A549 treated with Hydrocortisone at 1 μM for 4 hours (cell line): ENCODE data around the gene SBF1. TPM values are rescaled to one million over a fixed set of nuclear protein-coding genes. Genes with fewer than 3 reads are reported as not detected.

Source experiments
- total RNA-seq: library from RNA; stranded (reverse); fragments of 200-300 nt; extraction: Qiagen RNA extraction; gene quantifications from 5 replicates; pipeline ENCODE4 v1.2.3, GENCODE V29; 2022

Gene SBF1
- 20.3 to 24.9 TPM (median 22.4 TPM) in 5 replicates for total RNA-seq

GRCh38 chr22:50474710-50475651 lies at the start of gene SBF1:
TSS of gene SBF1 (minus strand) at chr22:50475035. CDS start at chr22:50474840, 195 bp downstream.

GRCh38 chr22:50507991-50508884 lies 33.4 kb upstream of the SBF1 start, which contains the start of gene NCAPH2:
TSS of gene NCAPH2 (plus strand) at chr22:50508224. CDS start at chr22:50508338, 114 bp downstream.

GRCh38 chr22:50507421-50507990 lies 32.7 kb upstream of the SBF1 start, which contains the start of gene LMF2:
TSS of gene LMF2 (minus strand) at chr22:50507702. CDS start at chr22:50507675, 27 bp downstream.

GRCh38 chr22:50486561-50487289 lies 11.9 kb upstream of the SBF1 start, which contains the start of gene MIOX:
TSS of gene MIOX (plus strand) at chr22:50486859. CDS start at chr22:50486898, 39 bp downstream.

GRCh38 chr22:50481440-50482106 lies 6.7 kb upstream of the SBF1 start, which contains the start of gene ADM2:
TSS of gene ADM2 (plus strand) at chr22:50481543. CDS start at chr22:50481848, 305 bp downstream.

Other genes with a start within 250 kb of the SBF1 start
- 8.3 to 10.8 TPM (median 9.3 TPM) in 5 replicates for gene TUBGCP6, start 230.0 kb downstream of the SBF1 start, total RNA-seq
- gene HDAC10, start 223.8 kb downstream of the SBF1 start, total RNA-seq: 8.5 to 11.5 TPM (median 11.1 TPM) in 5 replicates
- gene MAPK12, start 213.4 kb downstream of the SBF1 start, total RNA-seq: 21.1 to 25.9 TPM (median 24.1 TPM) in 5 replicates
- 5.9 to 7.3 TPM (median 6.9 TPM) in 5 replicates for gene MAPK11, start 204.7 kb downstream of the SBF1 start, total RNA-seq
- gene PLXNB2, start 167.4 kb downstream of the SBF1 start, total RNA-seq: 101 to 122 TPM (median 108 TPM) in 5 replicates
- gene DENND6B, start 148.0 kb downstream of the SBF1 start, total RNA-seq: 2.0 to 3.7 TPM (median 2.8 TPM) in 5 replicates
- gene PPP6R2, start 131.7 kb downstream of the SBF1 start, total RNA-seq: 9.1 to 13.3 TPM (median 12.5 TPM) in 5 replicates
- gene ADM2, start 6.5 kb upstream of the SBF1 start, total RNA-seq: 0.44 to 0.91 TPM (median 0.63 TPM) in 5 replicates
- gene MIOX, start 11.8 kb upstream of the SBF1 start, total RNA-seq: not detected in 5 replicates
- gene LMF2, start 32.7 kb upstream of the SBF1 start, total RNA-seq: 35.7 to 48.9 TPM (median 47.1 TPM) in 5 replicates
- gene NCAPH2, start 33.2 kb upstream of the SBF1 start, total RNA-seq: 34.9 to 42.3 TPM (median 38.0 TPM) in 5 replicates
- 2.2 to 6.4 TPM (median 5.4 TPM) in 5 replicates for gene SCO2, start 50.6 kb upstream of the SBF1 start, total RNA-seq
- 12.1 to 17.2 TPM (median 16.4 TPM) in 5 replicates for gene TYMP, start 55.0 kb upstream of the SBF1 start, total RNA-seq
- gene KLHDC7B, start 70.9 kb upstream of the SBF1 start, total RNA-seq: 0.02 to 0.05 TPM (median 0.02 TPM) in 3 of 5 replicates, not detected in the others
- gene SYCE3, start 87.9 kb upstream of the SBF1 start, total RNA-seq: 0.25 to 0.52 TPM (median 0.48 TPM) in 3 of 5 replicates, not detected in the others
- 10.8 to 14.4 TPM (median 12.8 TPM) in 5 replicates for gene CPT1B, start 103.4 kb upstream of the SBF1 start, total RNA-seq
- 14.9 to 20.5 TPM (median 18.3 TPM) in 5 replicates for gene CHKB, start 107.8 kb upstream of the SBF1 start, total RNA-seq
- gene MAPK8IP2, start 125.8 kb upstream of the SBF1 start, total RNA-seq: 2.8 to 4.1 TPM (median 3.6 TPM) in 5 replicates
- 20.0 to 25.1 TPM (median 22.4 TPM) in 5 replicates for gene ARSA, start 153.1 kb upstream of the SBF1 start, total RNA-seq
- gene SHANK3, start 197.8 kb upstream of the SBF1 start, total RNA-seq: 3.3 to 5.2 TPM (median 4.1 TPM) in 5 replicates